ENCODE data around the gene TUBAL3.

DNA sequence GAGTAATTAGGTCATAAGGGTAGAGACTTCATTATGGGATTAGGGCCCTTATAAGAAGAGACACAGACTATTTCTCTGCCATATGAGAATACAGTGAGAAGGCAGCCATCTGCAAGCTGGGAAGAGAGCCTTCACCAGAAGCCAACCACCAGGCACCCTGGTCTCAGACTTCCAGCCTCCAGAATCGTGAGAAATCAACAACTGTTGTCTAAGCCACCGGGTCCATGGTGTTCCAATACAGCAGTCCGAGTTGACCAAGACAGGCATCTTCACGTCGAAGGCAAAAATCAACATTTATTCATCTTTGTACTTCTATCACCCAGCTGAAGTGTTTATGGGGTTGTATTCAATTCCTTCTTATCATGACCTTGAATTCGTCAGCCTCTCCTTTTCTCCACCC, 5.3 kb downstream of the TUBAL3 start:
- TF ChIP-seq, protein P1, sequence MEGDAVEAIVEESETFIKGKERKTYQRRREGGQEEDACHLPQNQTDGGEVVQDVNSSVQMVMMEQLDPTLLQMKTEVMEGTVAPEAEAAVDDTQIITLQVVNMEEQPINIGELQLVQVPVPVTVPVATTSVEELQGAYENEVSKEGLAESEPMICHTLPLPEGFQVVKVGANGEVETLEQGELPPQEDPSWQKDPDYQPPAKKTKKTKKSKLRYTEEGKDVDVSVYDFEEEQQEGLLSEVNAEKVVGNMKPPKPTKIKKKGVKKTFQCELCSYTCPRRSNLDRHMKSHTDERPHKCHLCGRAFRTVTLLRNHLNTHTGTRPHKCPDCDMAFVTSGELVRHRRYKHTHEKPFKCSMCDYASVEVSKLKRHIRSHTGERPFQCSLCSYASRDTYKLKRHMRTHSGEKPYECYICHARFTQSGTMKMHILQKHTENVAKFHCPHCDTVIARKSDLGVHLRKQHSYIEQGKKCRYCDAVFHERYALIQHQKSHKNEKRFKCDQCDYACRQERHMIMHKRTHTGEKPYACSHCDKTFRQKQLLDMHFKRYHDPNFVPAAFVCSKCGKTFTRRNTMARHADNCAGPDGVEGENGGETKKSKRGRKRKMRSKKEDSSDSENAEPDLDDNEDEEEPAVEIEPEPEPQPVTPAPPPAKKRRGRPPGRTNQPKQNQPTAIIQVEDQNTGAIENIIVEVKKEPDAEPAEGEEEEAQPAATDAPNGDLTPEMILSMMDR (IDR thresholded peaks at IDR 0.05), result no peak
- TF ChIP-seq ZFX (IDR thresholded peaks at IDR 0.05; ENCODE audit: borderline replicate concordance), result no peak

All from 22Rv1 (cell line).